Smooth muscle cell of trachea (primary cell): ENCODE data around the gene SULF2. TPM values are rescaled to one million over a fixed set of nuclear protein-coding genes. Genes with fewer than 3 reads are reported as not detected.

Source experiments
- total RNA-seq: library from RNA; depleted of rRNA; stranded (reverse); fragments of >200 nt; gene quantifications from 2 replicates; pipeline ENCODE4 v1.2.1, GENCODE V29; 2014

The SULF2 gene
- 0.29 and 11.7 TPM in 2 replicates for total RNA-seq

GRCh38 chr20:47785311-47785853 is at the start of gene SULF2:
TSS of gene SULF2 (minus strand) at chr20:47785481. CDS start at chr20:47757363, 28,118 bp downstream.

